ENCODE data around the gene RNF183. TPM values are rescaled to one million over a fixed set of nuclear protein-coding genes. Genes with fewer than 3 reads are reported as not detected.

The RNF183 gene
- total RNA-seq, 2 donors from 2014 or later = 0.34 to 0.69 TPM

DNA sequence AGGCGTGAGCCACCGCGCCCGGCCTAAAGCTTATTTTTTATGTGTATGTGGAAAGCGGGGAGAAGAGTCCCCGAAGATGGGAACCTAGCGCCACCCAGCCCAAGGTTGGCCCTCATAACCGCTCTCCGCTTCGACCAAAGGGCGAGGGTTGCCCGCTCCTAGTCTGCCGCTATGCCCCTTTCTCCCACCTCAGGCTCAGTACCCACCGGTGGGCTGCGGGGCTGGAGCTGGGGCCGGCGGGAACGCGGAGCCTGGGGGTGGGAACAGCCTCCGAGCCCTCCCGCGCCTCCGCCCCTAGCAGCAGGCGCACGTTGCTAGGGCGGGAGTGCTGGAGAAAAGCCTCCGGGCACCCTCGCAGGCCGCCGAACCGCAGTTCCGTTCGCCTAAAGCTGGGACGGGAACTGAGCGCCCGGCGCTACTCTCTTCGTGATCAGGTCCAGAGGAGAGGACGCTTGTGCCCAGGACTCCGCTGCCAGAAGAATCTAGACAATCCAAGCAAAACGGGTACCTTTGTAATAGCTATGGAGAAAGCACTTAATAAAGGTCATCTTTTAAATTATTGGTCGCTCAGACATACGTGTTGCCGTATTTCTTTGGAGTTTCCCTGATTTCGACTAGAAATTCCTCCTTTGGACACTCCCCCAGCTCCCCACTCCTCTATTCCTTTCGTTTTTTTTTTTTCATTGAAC, 37.0 kb upstream of the RNF183 start, which contains the start of gene WDR31:
Gene WDR31 (minus strand): TSS at position 265 of the 689 bp plus-strand sequence. CDS start 8,253 bp downstream, outside the sequence.
- Mint-ChIP-seq H3K27me3 (ENCODE audit: low read depth) (no peaks in the 10 kb centered on the region), H3K4me1 (ENCODE audit: low read depth) (peaks cover 54% of the 10 kb centered on the region), H3K27ac (peak within 1 kb of the TSS; percentile 35), H3K4me3 (peak within 1 kb of the TSS; percentile 85 to 93), H3K9me3 (no peaks in the 10 kb centered on the region), H3K36me3 (ENCODE audit: insufficient read depth in 2 of 2) (peaks cover 0 to 1% of the 10 kb centered on the region in 2 donors)
- DNase-seq (peak; percentile 86 to 87), ATAC-seq (replicated peaks in 1 of 2) (peak; percentile 96 to 99)

- Mint-ChIP-seq H3K9me3 (no peaks in the 10 kb centered on the region), H3K36me3 (ENCODE audit: insufficient read depth in 2 of 2) (no peaks in the 10 kb centered on the region), H3K4me1 (ENCODE audit: low read depth) (peaks cover 36% of the 10 kb centered on the region), H3K4me3 (no peak overlapping the region), H3K27ac (no peak overlapping the region), H3K27me3 (ENCODE audit: low read depth) (no peaks in the 10 kb centered on the region)
- no peak for ATAC-seq (replicated peaks in 1 of 2)
- DNase-seq = no peak
Observed at GRCh38 chr9:113337714-113338113, 34.5 kb upstream of the RNF183 start.

- Mint-ChIP-seq H3K9me3 (no peaks in the 10 kb centered on the region), H3K4me3 (no peak overlapping the region), H3K27me3 (ENCODE audit: low read depth) (no peaks in the 10 kb centered on the region), H3K27ac (no peak overlapping the region), H3K36me3 (ENCODE audit: insufficient read depth in 2 of 2) (no peaks in the 10 kb centered on the region), H3K4me1 (ENCODE audit: low read depth) (no peaks in the 10 kb centered on the region)
- ATAC-seq (replicated peaks in 1 of 2) (no peak), DNase-seq (no peak)
Observed at GRCh38 chr9:113331780-113332179, 28.6 kb upstream of the RNF183 start.

DNA sequence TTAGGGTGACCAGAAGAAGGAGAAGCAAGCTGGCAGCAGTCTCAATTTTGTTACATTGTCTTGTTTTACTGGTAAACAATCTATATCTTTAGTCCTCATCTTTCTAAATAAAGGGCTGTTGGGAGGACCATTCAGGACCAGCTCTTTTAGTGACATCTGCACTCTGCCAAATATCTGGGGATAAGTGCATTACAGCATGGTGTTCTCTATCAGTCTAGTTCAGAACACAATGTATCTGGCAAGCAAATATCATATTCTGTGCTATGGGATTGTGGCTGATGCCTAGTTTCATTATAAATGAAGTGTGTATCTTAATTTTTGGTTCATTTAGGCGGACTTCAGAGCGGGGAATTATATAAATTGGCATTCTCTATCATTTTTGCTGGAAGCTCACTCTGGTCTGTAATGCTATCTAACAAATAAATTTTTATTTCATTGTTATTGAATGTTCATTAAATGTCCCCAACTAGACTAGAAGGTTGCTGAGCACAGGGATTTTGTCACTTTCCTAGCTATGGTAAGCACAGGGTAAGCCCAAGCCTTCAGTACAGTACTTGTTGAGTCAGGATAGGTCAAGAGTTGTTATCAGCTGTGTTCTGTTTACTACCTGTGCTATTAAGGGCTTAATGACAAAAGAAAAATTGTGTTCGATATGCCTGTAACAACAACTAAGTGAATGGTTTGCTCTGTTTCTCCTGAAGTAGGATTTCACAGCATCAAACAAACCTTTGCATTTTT, 25.0 kb upstream of the RNF183 start:
- no peaks in the 10 kb centered on the region for H3K27me3 Mint-ChIP-seq (ENCODE audit: low read depth)
- H3K36me3 Mint-ChIP-seq (ENCODE audit: insufficient read depth in 2 of 2) = no peaks in the 10 kb centered on the region
- no peak for ATAC-seq (replicated peaks in 1 of 2)
- no peaks in the 10 kb centered on the region for H3K9me3 Mint-ChIP-seq
- no peak overlapping the region for H3K27ac Mint-ChIP-seq
- no peak overlapping the region for H3K4me3 Mint-ChIP-seq
- no peaks in the 10 kb centered on the region for H3K4me1 Mint-ChIP-seq (ENCODE audit: low read depth)
- no peak for DNase-seq

GRCh38 chr9:113326230-113326629, 23.1 kb upstream of the RNF183 start:
- H3K27ac Mint-ChIP-seq = no peak overlapping the region
- no peak for DNase-seq
- H3K4me3 Mint-ChIP-seq = no peak overlapping the region
- no peaks in the 10 kb centered on the region for H3K27me3 Mint-ChIP-seq (ENCODE audit: low read depth)
- H3K9me3 Mint-ChIP-seq = no peaks in the 10 kb centered on the region
- no peak for ATAC-seq (replicated peaks in 1 of 2)
- H3K4me1 Mint-ChIP-seq (ENCODE audit: low read depth) = no peaks in the 10 kb centered on the region
- no peaks in the 10 kb centered on the region for H3K36me3 Mint-ChIP-seq (ENCODE audit: insufficient read depth in 2 of 2)

- Mint-ChIP-seq H3K27ac (no peak overlapping the region), H3K9me3 (no peaks in the 10 kb centered on the region), H3K4me3 (no peak overlapping the region), H3K27me3 (ENCODE audit: low read depth) (no peaks in the 10 kb centered on the region), H3K4me1 (ENCODE audit: low read depth) (no peaks in the 10 kb centered on the region), H3K36me3 (ENCODE audit: insufficient read depth in 2 of 2) (no peaks in the 10 kb centered on the region)
- ATAC-seq (replicated peaks in 1 of 2) (no peak), DNase-seq (no peak)
Observed at GRCh38 chr9:113322671-113323070, 19.5 kb upstream of the RNF183 start.

DNA sequence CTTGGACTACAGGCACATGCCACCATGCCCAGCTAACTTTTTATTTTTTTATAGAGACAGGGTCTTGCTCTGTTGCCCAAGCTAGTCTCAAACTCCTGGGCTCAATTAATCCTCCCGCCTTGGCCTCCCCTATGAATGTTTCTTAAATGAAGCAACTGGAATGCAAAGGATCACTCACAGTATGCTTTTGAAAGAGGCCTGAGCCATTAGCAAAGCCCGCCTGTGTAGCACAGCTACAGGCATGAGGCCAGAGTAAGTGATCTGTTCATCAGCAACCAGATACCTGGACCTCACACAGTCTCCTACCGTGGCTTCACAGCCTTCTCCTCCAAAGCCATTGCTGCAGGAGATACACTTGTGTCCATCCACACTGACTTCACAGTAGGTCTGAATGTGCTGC, 16.9 kb upstream of the RNF183 start:
- DNase-seq (no peak), ATAC-seq (replicated peaks in 1 of 2) (no peak)
- Mint-ChIP-seq H3K36me3 (ENCODE audit: insufficient read depth in 2 of 2) (no peaks in the 10 kb centered on the region), H3K4me1 (ENCODE audit: low read depth) (no peaks in the 10 kb centered on the region), H3K27ac (no peak overlapping the region), H3K27me3 (ENCODE audit: low read depth) (no peaks in the 10 kb centered on the region), H3K4me3 (no peak overlapping the region), H3K9me3 (no peaks in the 10 kb centered on the region)

DNA sequence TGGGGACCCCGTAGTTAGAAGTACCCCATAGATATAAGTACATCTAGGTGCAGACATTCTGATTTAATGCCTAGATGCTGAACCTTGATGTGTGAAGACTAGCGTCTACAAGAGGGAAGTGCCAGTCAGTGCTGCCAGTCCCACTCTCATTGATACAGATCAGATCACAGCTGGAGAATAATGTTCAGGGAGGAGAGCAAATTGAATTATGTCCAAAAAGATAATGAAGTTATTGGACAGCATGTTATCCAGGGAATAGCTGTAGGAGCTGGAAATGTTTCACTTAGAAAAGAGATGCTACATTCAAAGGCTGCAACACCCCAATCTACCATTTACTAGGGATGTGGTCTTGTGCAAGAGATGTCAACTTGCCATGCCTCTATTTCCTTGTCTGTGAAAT, 15.9 kb upstream of the RNF183 start:
- Mint-ChIP-seq H3K36me3 (ENCODE audit: insufficient read depth in 2 of 2) (no peaks in the 10 kb centered on the region), H3K4me3 (no peak overlapping the region), H3K9me3 (no peaks in the 10 kb centered on the region), H3K27me3 (ENCODE audit: low read depth) (no peaks in the 10 kb centered on the region), H3K4me1 (ENCODE audit: low read depth) (no peaks in the 10 kb centered on the region), H3K27ac (no peak overlapping the region)
- ATAC-seq (replicated peaks in 1 of 2) (no peak), DNase-seq (no peak)

DNA sequence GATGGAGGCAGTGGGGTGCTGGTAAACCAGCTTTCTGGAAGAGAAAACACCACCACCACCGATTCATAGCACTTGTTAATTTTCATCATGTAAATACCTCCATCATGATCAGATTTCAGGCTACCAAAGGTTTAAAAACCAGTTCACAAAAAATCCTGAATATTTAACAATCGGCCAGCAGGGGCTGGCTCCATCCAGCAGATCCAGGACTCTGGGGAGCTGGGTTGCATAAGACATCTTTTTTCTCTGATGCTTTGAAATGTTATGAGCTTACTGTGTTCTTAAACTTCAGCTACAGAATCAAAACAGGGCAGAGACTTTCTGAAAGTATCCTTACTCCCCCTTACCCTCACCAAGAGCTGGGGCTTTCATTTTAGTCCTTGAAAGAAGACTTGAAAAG, 14.6 kb upstream of the RNF183 start:
- Mint-ChIP-seq H3K27me3 (ENCODE audit: low read depth) (no peaks in the 10 kb centered on the region), H3K27ac (no peak overlapping the region), H3K4me3 (no peak overlapping the region), H3K36me3 (ENCODE audit: insufficient read depth in 2 of 2) (no peaks in the 10 kb centered on the region), H3K9me3 (no peaks in the 10 kb centered on the region), H3K4me1 (ENCODE audit: low read depth) (no peaks in the 10 kb centered on the region)
- DNase-seq = no peak
- ATAC-seq (replicated peaks in 1 of 2) = no peak

DNA sequence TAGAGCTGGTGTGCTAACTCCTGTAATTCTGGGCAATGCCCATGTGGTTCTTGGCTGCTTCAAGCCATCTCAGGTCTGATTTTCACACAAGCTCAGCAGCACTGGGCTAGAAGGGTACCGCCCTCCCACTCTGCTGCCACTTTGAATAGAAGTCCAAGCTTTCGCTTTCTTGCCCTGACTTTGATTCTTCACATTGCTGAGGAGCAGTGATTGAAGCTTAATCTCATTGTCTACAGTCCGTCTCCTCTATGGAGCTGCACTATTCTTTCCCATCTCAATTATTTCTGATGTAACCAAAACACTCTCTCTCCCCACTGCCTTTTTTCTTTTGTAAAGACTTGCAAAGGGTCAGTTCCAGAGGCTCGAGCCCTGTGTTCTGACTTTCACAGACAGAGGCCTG, 12.9 kb upstream of the RNF183 start:
- no peaks in the 10 kb centered on the region for H3K4me1 Mint-ChIP-seq (ENCODE audit: low read depth)
- ATAC-seq (replicated peaks in 1 of 2) (no peak), DNase-seq (no peak)
- no peaks in the 10 kb centered on the region for H3K9me3 Mint-ChIP-seq
- H3K4me3 Mint-ChIP-seq = no peak overlapping the region
- no peak overlapping the region for H3K27ac Mint-ChIP-seq
- no peaks in the 10 kb centered on the region for H3K27me3 Mint-ChIP-seq (ENCODE audit: low read depth)
- no peaks in the 10 kb centered on the region for H3K36me3 Mint-ChIP-seq (ENCODE audit: insufficient read depth in 2 of 2)

DNA sequence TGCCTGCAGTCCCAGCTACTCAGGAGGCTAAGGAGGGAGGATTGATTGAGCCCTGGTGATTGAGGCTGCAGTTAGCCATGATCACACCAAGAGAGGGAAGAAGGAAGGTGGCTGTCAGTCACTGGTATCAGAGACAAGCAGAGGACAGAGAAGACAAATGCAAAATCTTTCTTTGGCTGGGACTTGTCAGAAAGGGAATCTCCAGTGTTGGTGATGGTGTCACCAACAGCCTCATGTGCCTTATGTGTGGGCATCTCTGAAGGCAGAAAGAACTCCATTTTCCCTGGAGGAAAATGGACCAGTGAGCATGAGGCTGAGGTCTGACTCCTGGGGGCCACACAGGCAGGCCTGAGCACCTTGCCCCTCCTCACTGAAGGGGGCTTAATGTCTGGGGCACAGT, 12.1 kb upstream of the RNF183 start:
- Mint-ChIP-seq H3K36me3 (ENCODE audit: insufficient read depth in 2 of 2) (no peaks in the 10 kb centered on the region), H3K27me3 (ENCODE audit: low read depth) (no peaks in the 10 kb centered on the region), H3K4me1 (ENCODE audit: low read depth) (peaks cover 3% of the 10 kb centered on the region), H3K27ac (no peak overlapping the region), H3K4me3 (no peak overlapping the region), H3K9me3 (no peaks in the 10 kb centered on the region)
- DNase-seq (no peak), ATAC-seq (replicated peaks in 1 of 2) (no peak)

DNA sequence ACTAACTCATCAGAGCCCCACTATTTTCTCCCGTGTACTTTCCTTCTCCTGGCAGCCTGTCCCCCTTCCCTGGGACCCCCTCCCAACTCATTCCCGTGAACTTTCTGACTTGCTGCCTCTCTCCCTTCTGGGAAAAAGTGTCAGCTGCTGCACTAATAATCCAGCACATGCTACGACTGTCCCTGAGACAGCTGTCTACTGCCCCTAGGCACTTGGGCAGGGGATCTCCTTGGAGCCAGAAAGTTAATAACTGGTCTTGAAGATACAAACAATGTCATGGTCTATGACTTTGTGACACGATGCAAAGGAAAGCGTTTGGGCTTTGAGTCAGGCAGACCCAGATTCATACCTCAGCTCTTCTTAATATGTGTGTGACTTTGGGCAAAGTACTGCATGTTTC, 10.1 kb upstream of the RNF183 start:
- H3K27ac Mint-ChIP-seq = no peak overlapping the region
- H3K36me3 Mint-ChIP-seq (ENCODE audit: insufficient read depth in 2 of 2) = no peaks in the 10 kb centered on the region
- DNase-seq = no peak
- no peak overlapping the region for H3K4me3 Mint-ChIP-seq
- no peaks in the 10 kb centered on the region for H3K27me3 Mint-ChIP-seq (ENCODE audit: low read depth)
- no peak for ATAC-seq (replicated peaks in 1 of 2)
- H3K4me1 Mint-ChIP-seq (ENCODE audit: low read depth) = peaks cover 5% of the 10 kb centered on the region
- H3K9me3 Mint-ChIP-seq = no peaks in the 10 kb centered on the region

DNA sequence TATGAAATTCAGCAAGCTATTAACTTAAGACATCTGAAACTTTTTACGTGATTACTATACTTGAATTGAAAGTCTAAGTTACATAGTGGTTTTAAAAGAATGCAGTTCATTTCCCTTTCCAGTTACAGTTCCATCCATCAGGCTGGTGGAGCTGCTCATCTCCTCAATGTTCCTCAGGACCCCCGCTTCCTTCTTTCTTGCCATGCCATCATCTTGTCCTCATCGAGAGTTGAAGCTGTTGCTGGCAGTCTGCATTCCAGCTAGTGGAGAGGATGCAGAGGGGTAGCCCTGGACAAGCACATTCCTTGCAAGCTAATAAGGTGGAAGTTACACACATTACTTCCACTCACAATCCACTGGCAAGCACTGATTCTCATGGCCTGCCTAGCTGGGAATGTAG, 8.8 kb upstream of the RNF183 start:
- Mint-ChIP-seq H3K9me3 (no peaks in the 10 kb centered on the region), H3K36me3 (ENCODE audit: insufficient read depth in 2 of 2) (no peaks in the 10 kb centered on the region), H3K4me1 (ENCODE audit: low read depth) (peaks cover 5% of the 10 kb centered on the region), H3K27ac (no peak overlapping the region), H3K4me3 (no peak overlapping the region), H3K27me3 (ENCODE audit: low read depth) (no peaks in the 10 kb centered on the region)
- ATAC-seq (replicated peaks in 1 of 2) = no peak
- DNase-seq = no peak

DNA sequence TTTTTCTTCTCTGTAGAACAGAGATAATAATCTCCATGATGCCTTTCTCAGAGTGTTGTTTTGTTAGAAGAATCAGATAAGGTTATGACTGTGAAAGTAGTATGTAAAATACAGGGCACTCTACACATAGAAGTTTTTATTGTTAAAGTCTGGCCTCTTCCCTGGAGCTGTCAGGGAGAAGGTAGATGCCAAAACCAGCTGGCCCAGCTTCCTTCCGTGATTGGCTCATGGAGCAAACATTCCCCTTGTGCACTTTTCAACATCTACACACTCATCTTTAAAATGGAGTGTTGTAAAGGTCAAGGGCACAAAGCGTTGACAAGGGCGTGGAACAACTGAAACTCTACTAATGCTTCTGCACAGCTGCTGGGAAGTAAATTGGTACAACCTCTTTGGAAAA, 7.4 kb upstream of the RNF183 start:
- no peaks in the 10 kb centered on the region for H3K36me3 Mint-ChIP-seq (ENCODE audit: insufficient read depth in 2 of 2)
- no peak for DNase-seq
- H3K27ac Mint-ChIP-seq = no peak overlapping the region
- no peak for ATAC-seq (replicated peaks in 1 of 2)
- H3K4me1 Mint-ChIP-seq (ENCODE audit: low read depth) = peaks cover 5% of the 10 kb centered on the region
- H3K27me3 Mint-ChIP-seq (ENCODE audit: low read depth) = no peaks in the 10 kb centered on the region
- no peaks in the 10 kb centered on the region for H3K9me3 Mint-ChIP-seq
- no peak overlapping the region for H3K4me3 Mint-ChIP-seq
